ENCODE measurements around the gene PTPRK. TPM values are rescaled to one million over a fixed set of nuclear protein-coding genes. Genes with fewer than 3 reads are reported as not detected.

The PTPRK gene
- total and polyA plus RNA-seq, 2 donors, result 9.3 to 26.8 TPM

DNA sequence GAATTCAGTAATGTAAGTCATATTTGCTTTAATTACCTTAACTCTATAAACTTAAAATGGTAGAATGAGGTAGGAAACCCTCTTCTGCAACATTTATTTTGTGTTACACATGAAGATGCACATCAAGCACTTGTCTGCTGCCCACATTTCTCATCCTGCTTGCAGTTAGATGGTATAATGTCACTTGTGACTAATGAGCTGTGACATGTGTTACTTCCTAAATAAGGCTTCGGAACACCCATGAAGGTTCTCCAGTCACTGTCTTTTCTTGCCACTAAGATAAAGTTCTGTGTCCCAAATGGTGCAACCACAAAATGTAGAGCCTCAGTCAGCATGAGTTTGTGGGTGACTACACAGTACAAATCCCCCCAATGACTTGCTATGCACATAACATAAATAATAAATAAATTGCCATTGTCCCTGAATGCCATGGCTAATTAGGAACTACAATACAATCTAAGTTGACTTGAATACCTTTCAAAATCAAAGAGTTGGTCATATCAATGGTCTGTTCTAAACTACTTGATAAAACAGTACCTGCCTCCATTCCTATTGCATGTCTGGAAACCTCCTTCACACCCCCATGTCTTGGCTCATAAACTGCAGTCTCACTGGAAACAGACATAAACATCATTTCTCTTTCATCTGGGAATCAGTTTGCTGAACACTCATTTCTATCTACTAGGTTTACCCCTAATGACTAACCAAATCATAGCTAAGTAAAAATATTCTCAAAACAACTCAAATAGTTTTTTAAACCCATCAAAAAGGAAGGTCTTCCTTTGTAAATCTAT, 157.2 kb downstream of the PTPRK start:
- WGBS, result 97% methylated on average over 1 of the region's 1 CpG
- DNase-seq (ENCODE audit: low read depth in 6 of 9, low spot score in 9 of 9), result no peak
- Histone ChIP-seq H3K4me1 (ENCODE audit: control insufficient read depth in 2 of 2, insufficient read depth in 2 of 2, low read length in 2 of 2) (no peaks in the 10 kb centered on the region), H3K27me3 (ENCODE audit: control insufficient read depth in 2 of 2, insufficient read depth in 1 of 2, low read length in 1 of 2) (no peaks in the 10 kb centered on the region), H3K9me3 (ENCODE audit: control insufficient read depth in 2 of 2, insufficient read depth in 1 of 2, low read length in 1 of 2) (no peaks in the 10 kb centered on the region), H3K27ac (ENCODE audit: low read depth in 1 of 2, low read length in 1 of 2) (no peak overlapping the region), H3K4me3 (ENCODE audit: low read length in 2 of 2) (no peak overlapping the region), H3K36me3 (ENCODE audit: control insufficient read depth in 2 of 2, insufficient read depth in 2 of 2, low read length in 1 of 2) (no peaks in the 10 kb centered on the region)

DNA sequence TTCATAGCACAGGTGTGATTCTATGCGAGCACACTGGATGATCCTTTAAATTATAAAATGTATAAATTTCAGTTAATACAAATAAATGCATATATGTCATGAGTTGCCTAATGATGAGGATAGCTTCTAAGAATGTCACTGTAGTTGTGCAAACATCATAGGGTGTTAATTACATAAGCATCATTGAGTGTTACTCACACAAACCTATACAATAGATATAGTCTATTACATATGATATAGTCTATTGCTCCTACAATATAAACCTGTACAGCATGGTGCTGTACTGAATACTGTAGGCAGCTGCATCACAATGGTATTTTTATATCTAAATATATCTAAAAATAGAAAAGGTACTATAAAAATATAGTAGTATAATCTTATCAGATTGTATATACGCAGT, 159.0 kb downstream of the PTPRK start:
- Histone ChIP-seq H3K27ac (ENCODE audit: low read depth in 1 of 2, low read length in 1 of 2) (no peak overlapping the region), H3K4me1 (ENCODE audit: control insufficient read depth in 2 of 2, insufficient read depth in 2 of 2, low read length in 2 of 2) (no peaks in the 10 kb centered on the region), H3K27me3 (ENCODE audit: control insufficient read depth in 2 of 2, insufficient read depth in 1 of 2, low read length in 1 of 2) (no peaks in the 10 kb centered on the region), H3K9me3 (ENCODE audit: control insufficient read depth in 2 of 2, insufficient read depth in 1 of 2, low read length in 1 of 2) (no peaks in the 10 kb centered on the region), H3K36me3 (ENCODE audit: control insufficient read depth in 2 of 2, insufficient read depth in 2 of 2, low read length in 1 of 2) (no peaks in the 10 kb centered on the region), H3K4me3 (ENCODE audit: low read length in 2 of 2) (no peak overlapping the region)
- 100% methylated on average over 2 of the region's 2 CpGs for WGBS
- DNase-seq (ENCODE audit: low read depth in 6 of 9, low spot score in 9 of 9), result no peak

DNA sequence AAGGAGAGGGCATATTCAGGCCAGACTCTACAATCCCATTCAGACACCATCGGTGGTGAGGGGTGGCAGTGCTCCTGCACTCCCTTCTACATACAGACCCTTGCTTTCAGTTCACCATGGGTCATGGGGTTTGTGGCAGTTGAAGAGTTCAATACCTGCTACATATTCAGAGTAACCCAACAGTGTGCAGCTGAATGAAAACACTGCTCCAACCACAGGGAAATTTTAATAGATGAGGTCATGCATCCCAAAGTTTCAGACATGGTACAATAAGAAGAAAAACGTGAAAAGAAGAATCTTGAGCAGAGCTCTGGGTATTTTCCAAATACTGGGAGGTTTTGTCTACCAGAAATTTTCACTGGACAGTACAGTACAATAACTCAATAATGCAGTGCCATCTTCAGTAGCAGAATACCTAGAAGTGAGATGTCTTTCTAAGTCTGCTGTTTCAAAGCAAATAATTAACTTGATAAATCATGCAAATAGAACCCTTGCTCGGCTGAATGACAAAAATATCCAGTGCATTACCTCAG, 162.1 kb downstream of the PTPRK start:
- Histone ChIP-seq H3K27ac (ENCODE audit: low read depth in 1 of 2, low read length in 1 of 2) (no peak overlapping the region), H3K4me3 (ENCODE audit: low read length in 2 of 2) (no peak overlapping the region), H3K9me3 (ENCODE audit: control insufficient read depth in 2 of 2, insufficient read depth in 1 of 2, low read length in 1 of 2) (no peaks in the 10 kb centered on the region), H3K36me3 (ENCODE audit: control insufficient read depth in 2 of 2, insufficient read depth in 2 of 2, low read length in 1 of 2) (no peaks in the 10 kb centered on the region), H3K4me1 (ENCODE audit: control insufficient read depth in 2 of 2, insufficient read depth in 2 of 2, low read length in 2 of 2) (no peaks in the 10 kb centered on the region), H3K27me3 (ENCODE audit: control insufficient read depth in 2 of 2, insufficient read depth in 1 of 2, low read length in 1 of 2) (no peaks in the 10 kb centered on the region)
- no peak for DNase-seq (ENCODE audit: low read depth in 6 of 9, low spot score in 9 of 9)
- WGBS, result 65% methylated on average over 3 of the region's 3 CpGs

DNA sequence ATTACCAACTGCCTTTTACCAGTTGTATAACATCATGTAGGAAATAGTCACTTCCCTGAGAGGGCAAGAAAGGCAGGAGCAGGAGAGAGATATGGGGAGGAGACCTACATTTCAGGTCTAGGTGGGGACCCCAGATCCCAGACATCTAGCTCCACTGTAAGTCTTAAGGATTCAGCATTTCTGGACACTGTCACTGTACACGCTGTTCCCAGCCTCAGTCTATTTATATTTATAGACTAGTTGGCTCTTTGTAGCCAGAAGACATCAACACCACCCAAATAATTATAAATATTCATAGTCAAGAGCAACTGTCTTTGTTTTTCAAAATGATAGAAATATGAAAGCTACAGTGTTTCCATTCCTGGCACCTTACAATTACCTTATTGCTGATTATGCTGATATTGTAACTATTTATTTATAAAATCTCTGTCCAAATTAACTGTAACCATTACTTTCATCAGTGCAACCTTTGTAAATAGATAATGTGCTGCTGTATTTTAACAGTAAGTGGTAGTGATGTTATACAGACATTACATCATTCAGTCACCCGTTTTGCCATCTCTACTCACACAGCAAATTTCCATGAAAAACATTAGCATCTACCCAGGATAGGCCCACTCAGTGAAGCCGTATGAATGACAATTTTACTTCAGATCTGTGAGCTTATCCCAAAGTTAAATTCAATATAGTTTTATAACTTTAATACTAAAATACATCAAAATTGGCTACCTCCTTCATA, 162.8 kb downstream of the PTPRK start:
- Histone ChIP-seq H3K27ac (ENCODE audit: low read depth in 1 of 2, low read length in 1 of 2) (no peak overlapping the region), H3K27me3 (ENCODE audit: control insufficient read depth in 2 of 2, insufficient read depth in 1 of 2, low read length in 1 of 2) (no peaks in the 10 kb centered on the region), H3K4me3 (ENCODE audit: low read length in 2 of 2) (no peak overlapping the region), H3K9me3 (ENCODE audit: control insufficient read depth in 2 of 2, insufficient read depth in 1 of 2, low read length in 1 of 2) (no peaks in the 10 kb centered on the region), H3K4me1 (ENCODE audit: control insufficient read depth in 2 of 2, insufficient read depth in 2 of 2, low read length in 2 of 2) (no peaks in the 10 kb centered on the region), H3K36me3 (ENCODE audit: control insufficient read depth in 2 of 2, insufficient read depth in 2 of 2, low read length in 1 of 2) (no peaks in the 10 kb centered on the region)
- no peak for DNase-seq (ENCODE audit: low read depth in 6 of 9, low spot score in 9 of 9)
- WGBS, result 96% methylated on average over 3 of the region's 3 CpGs

DNA sequence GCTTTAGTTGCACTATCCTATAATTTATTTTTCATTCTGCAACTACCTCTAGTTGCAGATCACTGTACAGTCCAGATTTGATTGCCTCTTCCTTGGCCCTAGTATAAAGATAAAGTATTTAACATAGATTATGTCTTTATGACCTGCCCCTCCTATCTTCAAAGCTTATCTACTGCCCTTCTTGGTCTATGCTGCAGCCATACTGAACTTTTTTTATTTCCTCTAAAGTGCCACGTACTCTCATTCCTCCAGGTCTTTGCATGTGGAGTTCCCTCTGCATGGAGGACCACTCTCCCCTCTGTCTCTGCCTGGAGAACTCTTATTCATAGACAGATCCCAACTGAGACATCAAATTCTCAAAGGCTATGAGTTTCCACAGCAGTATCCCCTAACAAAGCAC, 168.0 kb downstream of the PTPRK start:
- 93% methylated on average over 1 of the region's 1 CpG for WGBS
- H3K4me3 ChIP-seq (ENCODE audit: low read length in 2 of 2), result no peak overlapping the region

DNA sequence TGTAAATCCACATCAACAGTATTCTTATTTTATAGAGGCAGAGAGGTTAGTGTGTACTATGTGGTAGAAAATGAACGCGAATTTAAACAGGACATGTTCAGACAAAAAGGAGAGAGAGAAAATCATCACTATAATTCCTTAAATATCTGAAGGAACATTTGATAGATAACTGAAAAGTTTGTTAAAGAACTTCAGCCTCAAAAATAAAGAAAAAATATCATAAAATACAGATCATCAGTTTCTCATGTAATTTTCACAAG, 169.2 kb downstream of the PTPRK start:
- Histone ChIP-seq H3K27ac (ENCODE audit: low read depth in 1 of 2, low read length in 1 of 2) (no peak overlapping the region), H3K4me1 (ENCODE audit: control insufficient read depth in 2 of 2, insufficient read depth in 2 of 2, low read length in 2 of 2) (no peaks in the 10 kb centered on the region), H3K9me3 (ENCODE audit: control insufficient read depth in 2 of 2, insufficient read depth in 1 of 2, low read length in 1 of 2) (no peaks in the 10 kb centered on the region), H3K4me3 (ENCODE audit: low read length in 2 of 2) (no peak overlapping the region), H3K27me3 (ENCODE audit: control insufficient read depth in 2 of 2, insufficient read depth in 1 of 2, low read length in 1 of 2) (no peaks in the 10 kb centered on the region), H3K36me3 (ENCODE audit: control insufficient read depth in 2 of 2, insufficient read depth in 2 of 2, low read length in 1 of 2) (no peaks in the 10 kb centered on the region)
- 93% methylated on average over 2 of the region's 2 CpGs for WGBS
- DNase-seq (ENCODE audit: low read depth in 6 of 9, low spot score in 9 of 9), result no peak

More for the DNA sequence above, 168.0 kb downstream of the PTPRK start:
- Histone ChIP-seq H3K27me3 (ENCODE audit: control insufficient read depth in 2 of 2, insufficient read depth in 1 of 2, low read length in 1 of 2) (no peaks in the 10 kb centered on the region), H3K4me1 (ENCODE audit: control insufficient read depth in 2 of 2, insufficient read depth in 2 of 2, low read length in 2 of 2) (no peaks in the 10 kb centered on the region), H3K9me3 (ENCODE audit: control insufficient read depth in 2 of 2, insufficient read depth in 1 of 2, low read length in 1 of 2) (no peaks in the 10 kb centered on the region), H3K27ac (ENCODE audit: low read depth in 1 of 2, low read length in 1 of 2) (no peak overlapping the region), H3K36me3 (ENCODE audit: control insufficient read depth in 2 of 2, insufficient read depth in 2 of 2, low read length in 1 of 2) (no peaks in the 10 kb centered on the region)
- DNase-seq (ENCODE audit: low read depth in 6 of 9, low spot score in 9 of 9), result no peak

DNA sequence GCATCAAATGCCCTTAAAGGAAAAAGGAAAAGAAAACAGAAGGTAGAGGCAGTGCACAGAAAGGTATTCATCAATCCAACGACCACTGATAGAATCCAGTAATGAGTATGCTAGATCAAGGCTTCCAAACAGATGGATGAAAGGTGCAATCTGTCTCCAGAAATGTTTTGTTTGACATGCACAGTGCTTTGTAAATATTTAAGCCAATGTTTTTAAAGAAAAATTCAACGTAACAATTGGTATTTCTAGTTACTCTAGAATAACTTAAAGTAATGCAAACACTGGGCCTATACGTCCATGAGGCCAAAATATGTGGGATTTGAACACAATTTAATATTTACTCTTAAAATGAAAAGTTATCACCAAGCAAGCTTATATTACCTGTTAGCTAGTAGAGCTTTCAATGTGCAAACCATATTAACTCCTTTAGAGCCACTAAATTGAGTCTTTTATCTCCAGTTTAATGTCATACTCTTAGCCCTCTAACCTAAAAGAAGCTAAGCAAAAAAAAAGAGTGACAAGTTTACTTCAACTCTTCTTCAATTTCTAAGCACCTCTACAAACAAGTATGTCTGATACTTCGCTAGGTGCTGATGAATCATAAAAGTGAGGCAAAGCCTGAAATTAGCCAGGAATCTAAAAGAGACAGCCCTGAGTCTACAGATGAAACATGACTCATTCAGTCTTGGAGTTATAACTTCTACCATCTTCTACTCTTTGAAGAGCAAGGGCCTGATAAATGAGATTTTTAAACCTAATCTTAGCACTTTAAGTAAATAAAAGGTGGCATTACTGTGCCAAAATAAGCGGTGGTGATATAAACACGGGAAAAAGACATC, 169.8 kb downstream of the PTPRK start:
- H3K36me3 ChIP-seq (ENCODE audit: control insufficient read depth in 2 of 2, insufficient read depth in 2 of 2, low read length in 1 of 2), result no peaks in the 10 kb centered on the region
- H3K4me3 ChIP-seq (ENCODE audit: low read length in 2 of 2), result no peak overlapping the region
- 93% methylated on average over 6 of the region's 6 CpGs for WGBS
- no peak overlapping the region for H3K27ac ChIP-seq (ENCODE audit: low read depth in 1 of 2, low read length in 1 of 2)
- H3K27me3 ChIP-seq (ENCODE audit: control insufficient read depth in 2 of 2, insufficient read depth in 1 of 2, low read length in 1 of 2), result no peaks in the 10 kb centered on the region
- H3K4me1 ChIP-seq (ENCODE audit: control insufficient read depth in 2 of 2, insufficient read depth in 2 of 2, low read length in 2 of 2), result no peaks in the 10 kb centered on the region
- DNase-seq (ENCODE audit: low read depth in 6 of 9, low spot score in 9 of 9), result no peak
- H3K9me3 ChIP-seq (ENCODE audit: control insufficient read depth in 2 of 2, insufficient read depth in 1 of 2, low read length in 1 of 2), result no peaks in the 10 kb centered on the region

DNA sequence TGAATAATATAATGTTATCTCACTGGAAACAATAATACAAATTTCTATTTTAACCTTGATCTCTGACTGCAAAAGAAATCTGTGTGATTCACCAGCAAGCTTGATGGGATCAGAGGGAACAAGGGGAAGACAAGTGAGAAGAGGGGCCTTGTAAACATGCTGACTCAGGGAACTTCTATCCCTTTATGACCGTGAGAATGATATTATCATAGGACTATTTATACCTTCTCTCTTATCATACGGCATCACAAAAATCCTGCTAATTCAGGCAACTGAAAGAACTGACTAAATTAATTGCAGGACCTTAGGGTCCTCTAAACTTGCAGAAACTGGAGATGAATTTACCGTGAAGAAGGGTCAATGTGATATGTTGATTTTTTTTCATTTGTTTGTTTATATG, 173.3 kb downstream of the PTPRK start:
- Histone ChIP-seq H3K36me3 (ENCODE audit: control insufficient read depth in 2 of 2, insufficient read depth in 2 of 2, low read length in 1 of 2) (no peaks in the 10 kb centered on the region), H3K27me3 (ENCODE audit: control insufficient read depth in 2 of 2, insufficient read depth in 1 of 2, low read length in 1 of 2) (no peaks in the 10 kb centered on the region), H3K27ac (ENCODE audit: low read depth in 1 of 2, low read length in 1 of 2) (no peak overlapping the region), H3K4me3 (ENCODE audit: low read length in 2 of 2) (no peak overlapping the region), H3K4me1 (ENCODE audit: control insufficient read depth in 2 of 2, insufficient read depth in 2 of 2, low read length in 2 of 2) (no peaks in the 10 kb centered on the region), H3K9me3 (ENCODE audit: control insufficient read depth in 2 of 2, insufficient read depth in 1 of 2, low read length in 1 of 2) (no peaks in the 10 kb centered on the region)
- no peak for DNase-seq (ENCODE audit: low read depth in 6 of 9, low spot score in 9 of 9)
- 96% methylated on average over 3 of the region's 3 CpGs for WGBS

DNA sequence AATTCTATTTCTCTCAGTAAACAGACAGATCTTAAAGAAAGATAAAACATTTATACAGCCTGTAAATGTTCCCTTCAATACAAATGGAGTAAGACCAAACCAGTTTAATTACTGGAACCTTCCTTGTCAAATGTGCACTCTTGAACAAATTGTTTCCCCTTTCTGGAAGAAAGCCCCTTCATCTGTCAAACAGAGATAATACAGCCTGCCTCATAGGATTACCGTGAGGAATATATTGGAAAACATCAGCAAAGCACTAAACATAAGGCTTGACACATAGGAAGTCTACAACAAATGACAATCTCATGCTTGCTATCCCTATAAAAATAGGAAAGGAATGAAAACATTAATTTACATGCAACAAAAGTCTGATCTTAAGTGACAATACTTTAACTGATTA, 173.8 kb downstream of the PTPRK start:
- 90% methylated on average over 1 of the region's 1 CpG for WGBS
- no peak overlapping the region for H3K27ac ChIP-seq (ENCODE audit: low read depth in 1 of 2, low read length in 1 of 2)

More for the DNA sequence above, 173.8 kb downstream of the PTPRK start:
- no peak overlapping the region for H3K4me3 ChIP-seq (ENCODE audit: low read length in 2 of 2)
- H3K36me3 ChIP-seq (ENCODE audit: control insufficient read depth in 2 of 2, insufficient read depth in 2 of 2, low read length in 1 of 2), result no peaks in the 10 kb centered on the region
- H3K27me3 ChIP-seq (ENCODE audit: control insufficient read depth in 2 of 2, insufficient read depth in 1 of 2, low read length in 1 of 2), result no peaks in the 10 kb centered on the region
- H3K9me3 ChIP-seq (ENCODE audit: control insufficient read depth in 2 of 2, insufficient read depth in 1 of 2, low read length in 1 of 2), result no peaks in the 10 kb centered on the region
- DNase-seq (ENCODE audit: low read depth in 6 of 9, low spot score in 9 of 9), result no peak
- H3K4me1 ChIP-seq (ENCODE audit: control insufficient read depth in 2 of 2, insufficient read depth in 2 of 2, low read length in 2 of 2), result no peaks in the 10 kb centered on the region

All from thymus (tissue), 11 donors.